ENCODE results near the gene PTH1R. TPM values are rescaled to one million over a fixed set of nuclear protein-coding genes. Genes with fewer than 3 reads are reported as not detected.
A peak's percentile ranks its signal among the peaks of the same experiment; 100 is the strongest.

PTH1R gene
- total RNA-seq, 1 experiment from 2014 or later = 1.0 TPM

- Histone ChIP-seq H4K8ac (replicated peaks; ENCODE audit: insufficient read length, low read depth, low read length) (no peak overlapping the region), H2BK120ac (ENCODE audit: low read depth, low read length, poor library complexity, severe bottlenecking) (no peak overlapping the region), H3K9ac (ENCODE audit: extremely low read depth, insufficient read length, low read length) (no peak overlapping the region), H3K23ac (ENCODE audit: insufficient read length, low read depth, low read length) (no peak overlapping the region), H3K18ac (ENCODE audit: insufficient read length, low read depth, low read length) (no peak overlapping the region), H3K4me2 (ENCODE audit: insufficient read depth, insufficient read length, low read length) (no peak overlapping the region), H4K91ac (ENCODE audit: insufficient read length, low read depth, low read length) (no peak overlapping the region), H3K23me2 (ENCODE audit: insufficient read length, low read depth, low read length, poor library complexity, severe bottlenecking) (no peaks in the 10 kb centered on the region), H3K4me1 (ENCODE audit: insufficient read depth, low read length) (0 out of 2 replicates have a peak, but pooled peaks cover 2% of the 10 kb centered on the region), H3K79me1 (ENCODE audit: insufficient read depth, low read depth, low read length, poor library complexity, severe bottlenecking) (no peaks in the 10 kb centered on the region), H3K27ac (ENCODE audit: insufficient read length, low read depth, low read length) (no peak overlapping the region), H2BK5ac (ENCODE audit: insufficient read length, low read length) (no peak overlapping the region), H4K20me1 (ENCODE audit: control insufficient read depth, insufficient read depth, insufficient read length) (no peaks in the 10 kb centered on the region), H2AK5ac (ENCODE audit: insufficient read length, low read length) (no peak overlapping the region), H3K4ac (ENCODE audit: low read depth, low read length) (no peak overlapping the region), H2BK20ac (ENCODE audit: low read depth, low read length, poor library complexity, severe bottlenecking) (no peak overlapping the region), H3T11ph (ENCODE audit: low read length) (no peak overlapping the region), H2AFZ (ENCODE audit: low read length) (no peak overlapping the region), H3K9me3 (ENCODE audit: control insufficient read depth, low read depth, low read length) (no peaks in the 10 kb centered on the region), H2BK12ac (ENCODE audit: insufficient read length, low read depth, low read length) (no peak overlapping the region), H3K14ac (ENCODE audit: insufficient read depth, low read length) (no peak overlapping the region), H4K5ac (ENCODE audit: insufficient read length, low read depth, low read length) (no peak overlapping the region), H3K27me3 (ENCODE audit: insufficient read depth, low read length) (no peaks in the 10 kb centered on the region), H2BK15ac (ENCODE audit: low read depth, low read length) (no peak overlapping the region), H3K79me2 (ENCODE audit: insufficient read depth, low read length) (peaks cover 2% of the 10 kb centered on the region; the same call in 1 of the 2 replicates), H3K56ac (ENCODE audit: insufficient read length, low read depth, low read length) (no peak overlapping the region)
- 0 out of 7 replicates have a peak overlapping the region, but pooled peaks of 1 of the 3 experiments have one; percentile 47 for H3K27ac Mint-ChIP-seq
- no peaks in the 10 kb centered on the region; the same call in 1 of the 2 replicates for H3K27me3 Mint-ChIP-seq (ENCODE audit: low read depth)
- peaks cover 19 to 20% of the 10 kb centered on the region in 2 experiments for H3K4me1 Mint-ChIP-seq
- H3K9me3 Mint-ChIP-seq = no peaks in the 10 kb centered on the region
- H3K4me3 Mint-ChIP-seq = no peak overlapping the region
- TF ChIP-seq, protein P1, sequence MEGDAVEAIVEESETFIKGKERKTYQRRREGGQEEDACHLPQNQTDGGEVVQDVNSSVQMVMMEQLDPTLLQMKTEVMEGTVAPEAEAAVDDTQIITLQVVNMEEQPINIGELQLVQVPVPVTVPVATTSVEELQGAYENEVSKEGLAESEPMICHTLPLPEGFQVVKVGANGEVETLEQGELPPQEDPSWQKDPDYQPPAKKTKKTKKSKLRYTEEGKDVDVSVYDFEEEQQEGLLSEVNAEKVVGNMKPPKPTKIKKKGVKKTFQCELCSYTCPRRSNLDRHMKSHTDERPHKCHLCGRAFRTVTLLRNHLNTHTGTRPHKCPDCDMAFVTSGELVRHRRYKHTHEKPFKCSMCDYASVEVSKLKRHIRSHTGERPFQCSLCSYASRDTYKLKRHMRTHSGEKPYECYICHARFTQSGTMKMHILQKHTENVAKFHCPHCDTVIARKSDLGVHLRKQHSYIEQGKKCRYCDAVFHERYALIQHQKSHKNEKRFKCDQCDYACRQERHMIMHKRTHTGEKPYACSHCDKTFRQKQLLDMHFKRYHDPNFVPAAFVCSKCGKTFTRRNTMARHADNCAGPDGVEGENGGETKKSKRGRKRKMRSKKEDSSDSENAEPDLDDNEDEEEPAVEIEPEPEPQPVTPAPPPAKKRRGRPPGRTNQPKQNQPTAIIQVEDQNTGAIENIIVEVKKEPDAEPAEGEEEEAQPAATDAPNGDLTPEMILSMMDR (conservative IDR thresholded peaks at IDR 0.05) = no peak
- no peak for DNase-seq
- no CpG with 5 or more reads among the region's 1 CpG for WGBS (ENCODE audit: extremely low coverage, insufficient read length, low lambda C conversion rate)
- H3K36me3 Mint-ChIP-seq (ENCODE audit: insufficient read depth in 1 of 3, low read depth in 3 of 3) = peaks cover 4 to 42% (median 35%) of the 10 kb centered on the region in 3 experiments; a peak in 6 of 7 replicates
These were observed 50.8 kb downstream of the PTH1R start for GRCh38 chr3:46928282-46928681.

Data from H9 (cell line).